ENCODE measurements around the gene PSG1.
"Not testable (repeated sequence)": the region's sequence is repeated elsewhere in the genome, so short reads cannot be mapped to it uniquely, and the experiment has no call there.

Gene PSG1

DNA sequence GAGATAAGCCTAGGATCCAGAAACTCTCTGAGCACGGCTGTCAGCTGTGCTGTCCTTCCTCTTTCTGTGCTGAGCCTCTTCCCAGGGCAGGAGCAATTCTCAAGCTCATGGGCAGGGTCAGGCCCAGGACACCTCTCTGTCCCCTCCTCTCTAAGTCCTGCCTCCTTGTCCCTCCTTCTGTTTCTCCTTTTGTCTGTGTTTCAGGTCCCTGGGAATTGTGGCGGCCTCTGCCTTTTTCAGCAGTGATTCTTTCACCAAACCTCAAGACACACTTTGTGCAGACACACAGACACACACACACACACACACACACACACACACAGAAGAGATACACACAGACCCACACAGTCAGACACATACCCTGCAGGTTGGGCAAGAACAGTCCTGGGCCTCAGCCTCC, at the start of gene PSG1:
TSS of gene PSG1 (minus strand) at position 101 of the 400 bp plus-strand sequence. CDS start 132 bp downstream, outside the sequence.
- DNase-seq: no peak

DNA sequence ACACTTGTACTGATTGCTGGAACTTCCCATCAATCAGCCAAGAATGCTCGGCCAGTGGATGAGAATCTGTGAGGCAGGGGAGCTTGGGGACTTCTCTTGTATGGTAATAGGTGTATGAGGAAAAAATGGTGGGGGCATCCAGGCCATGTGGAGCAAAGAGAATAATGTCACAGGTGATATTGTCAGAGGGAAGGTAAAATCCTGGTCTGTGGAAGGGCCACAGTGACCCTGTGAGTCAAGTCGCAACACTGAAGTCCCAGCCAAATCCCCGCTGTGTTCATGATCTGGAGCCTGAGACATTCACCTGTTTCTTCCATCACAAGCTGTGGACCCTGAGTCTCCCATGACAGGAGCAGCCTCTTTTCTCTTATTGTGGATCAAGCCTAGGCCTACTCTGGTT, 49.4 kb upstream of the PSG1 start:
- no peak for DNase-seq

DNA sequence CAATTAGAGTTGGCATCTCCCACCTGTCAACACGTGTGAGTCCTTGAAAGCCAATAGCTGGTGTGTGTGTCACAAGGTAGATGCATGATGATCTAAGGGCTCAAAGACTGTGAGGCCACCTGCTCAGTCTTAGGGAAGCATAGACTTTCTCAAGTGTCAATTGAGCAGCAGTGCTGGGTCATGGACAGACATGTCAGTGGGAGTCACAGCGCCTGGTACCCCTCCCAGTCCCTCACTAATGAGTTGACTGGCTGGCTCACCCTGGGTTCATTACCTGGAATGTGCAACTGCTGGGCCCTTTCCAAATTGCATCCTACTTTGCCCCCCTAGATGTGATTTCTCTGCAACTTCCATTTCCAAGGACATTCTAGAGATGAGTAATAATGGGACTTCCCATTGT, 47.3 kb upstream of the PSG1 start:
- no peak for DNase-seq

GRCh38 chr19:42923106-42923505, 43.6 kb upstream of the PSG1 start:
- DNase-seq: not testable (repeated sequence)

DNA sequence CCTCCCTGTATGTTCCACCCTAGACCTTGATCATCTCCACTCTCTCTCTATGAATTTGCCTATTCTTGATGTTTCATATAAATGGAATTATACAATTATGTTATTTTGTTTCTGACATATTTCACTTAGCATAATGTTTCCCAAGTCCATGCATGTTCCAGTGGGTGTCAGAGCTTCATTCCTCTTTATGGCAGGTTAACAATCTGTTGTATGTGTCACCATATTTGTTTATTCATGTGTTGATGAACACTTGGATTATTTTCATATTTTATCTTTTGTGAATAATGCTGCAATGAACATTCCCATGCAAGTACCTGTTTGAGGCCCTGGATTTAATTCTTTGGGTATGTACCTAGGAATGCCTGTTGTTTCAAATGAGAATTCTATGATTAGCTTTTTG, 41.5 kb upstream of the PSG1 start:
- not testable (repeated sequence) for DNase-seq

DNA sequence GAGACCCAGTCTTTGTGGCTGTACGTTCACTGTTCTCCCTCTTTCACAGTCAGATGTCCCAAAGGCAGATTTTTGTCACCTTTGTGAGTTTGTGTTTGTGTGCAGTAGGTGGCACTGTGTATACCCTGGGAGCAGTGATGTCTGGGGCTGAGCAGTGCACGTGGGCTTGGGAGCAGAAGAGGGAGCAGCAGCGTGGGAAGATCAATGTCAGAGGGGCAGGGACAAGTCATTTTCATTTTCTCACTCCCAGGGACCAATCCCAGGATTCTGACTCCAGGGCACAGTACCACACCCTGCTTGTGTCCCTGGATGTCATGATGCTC, 40.2 kb upstream of the PSG1 start:
- no peak for DNase-seq

- DNase-seq: not testable (repeated sequence)
Observed at GRCh38 chr19:42919070-42919756, 39.7 kb upstream of the PSG1 start.

DNA sequence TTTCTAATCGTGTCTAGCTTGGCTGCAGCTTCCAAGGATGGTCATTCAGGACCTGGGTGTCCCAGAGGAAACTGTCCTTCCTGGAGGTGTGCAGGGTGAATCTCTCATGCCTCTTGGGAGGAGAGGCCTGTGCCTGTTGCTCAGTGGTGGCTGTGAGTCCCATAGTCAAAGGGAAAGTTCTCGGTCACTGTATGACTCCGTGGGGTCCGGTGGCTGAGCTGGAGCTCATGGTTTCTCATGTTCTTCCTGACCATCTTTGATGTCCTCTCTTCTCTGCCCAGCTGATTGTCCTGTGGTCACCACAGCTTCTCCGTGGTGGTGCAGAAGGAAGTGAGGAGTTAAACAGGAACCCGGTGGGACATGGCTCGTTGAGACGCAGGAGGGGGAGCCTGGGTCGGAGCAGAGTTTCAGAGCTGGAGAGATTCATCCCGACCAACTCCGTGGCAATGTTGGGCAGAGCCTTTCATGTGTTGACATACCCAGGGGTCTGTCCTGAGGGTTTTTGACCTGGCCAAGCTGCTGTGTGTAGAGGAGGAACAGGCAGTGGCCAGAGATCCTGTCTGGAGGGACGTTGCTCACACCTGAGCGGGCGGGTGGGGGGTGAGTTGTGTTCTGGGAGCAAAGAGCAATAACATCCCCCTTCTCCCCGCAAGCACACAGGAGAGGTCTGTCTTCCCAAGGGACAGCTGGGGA, 39.0 kb upstream of the PSG1 start:
- not testable (repeated sequence) for DNase-seq

DNA sequence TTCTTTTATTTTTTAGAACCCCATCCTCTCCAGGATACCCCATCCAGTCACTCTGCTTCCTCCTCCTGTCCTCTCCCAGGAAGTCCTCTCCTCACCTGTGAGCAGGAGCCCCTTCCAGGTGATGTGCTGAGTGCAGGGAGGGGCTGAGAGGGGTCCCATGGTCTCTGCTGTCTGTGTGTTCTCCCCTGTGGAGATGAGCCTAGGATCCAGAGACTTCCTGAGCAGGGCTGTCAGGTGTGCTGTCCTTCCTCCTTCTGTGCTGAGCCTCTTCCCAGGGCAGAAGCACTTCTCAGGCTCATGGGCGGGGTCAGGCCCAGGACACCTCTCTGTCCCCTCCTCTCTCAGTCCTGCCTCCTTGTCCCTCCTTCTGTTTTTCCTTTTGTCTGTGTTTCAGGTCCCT, 38.1 kb upstream of the PSG1 start, which contains the start of gene PSG6:
TSS of gene PSG6 (minus strand) at position 261 of the 400 bp plus-strand sequence. CDS start at position 159, 102 bp downstream.
- DNase-seq: not testable (repeated sequence)

DNA sequence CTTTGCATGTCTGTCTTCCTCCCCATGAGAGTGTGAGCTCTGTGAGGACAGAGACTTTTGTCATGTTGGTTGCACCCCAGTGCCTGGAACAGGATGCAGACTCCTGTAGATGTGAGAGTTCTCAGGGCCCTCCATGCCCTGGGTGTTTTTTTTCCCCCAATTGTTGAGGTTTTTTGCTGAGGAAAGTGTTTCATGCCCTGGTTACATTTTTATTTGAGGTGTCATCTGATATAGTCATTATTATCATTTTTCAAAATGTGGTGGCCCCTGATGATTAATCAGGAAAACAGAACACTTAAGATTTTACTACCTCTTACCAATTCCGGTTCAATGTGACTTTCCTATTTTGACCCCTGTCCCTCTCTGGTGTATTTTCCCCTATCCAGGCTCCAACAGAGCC, 37.4 kb upstream of the PSG1 start:
- not testable (repeated sequence) for DNase-seq

GRCh38 chr19:42913516-42913915, 34.0 kb upstream of the PSG1 start:
- DNase-seq: not testable (repeated sequence)

- not testable (repeated sequence) for DNase-seq
Observed at GRCh38 chr19:42912941-42913340, 33.4 kb upstream of the PSG1 start.

DNA sequence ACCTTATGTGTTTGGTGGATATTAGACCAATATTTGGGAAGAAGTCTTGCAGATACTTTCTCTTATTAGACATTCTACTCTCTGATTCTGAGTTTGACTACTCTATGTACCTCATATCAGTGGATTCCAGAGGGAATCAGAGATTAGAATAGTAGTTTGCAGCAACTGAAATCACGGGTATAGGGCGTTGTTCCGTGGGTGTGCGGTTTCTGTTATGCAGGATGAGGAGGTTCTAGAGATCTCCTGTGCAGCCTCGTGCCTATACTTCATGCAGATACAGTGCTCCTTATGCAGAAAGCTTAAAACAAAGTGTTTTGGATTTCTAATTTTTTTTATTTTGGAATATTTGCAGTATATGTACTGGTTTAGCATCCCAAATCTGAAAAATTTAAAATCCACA, 32.2 kb upstream of the PSG1 start:
- not testable (repeated sequence) for DNase-seq

- not testable (repeated sequence) for DNase-seq
Observed at GRCh38 chr19:42906162-42906561, 26.6 kb upstream of the PSG1 start.

- not testable (repeated sequence) for DNase-seq
Observed at GRCh38 chr19:42900561-42900960, 21.0 kb upstream of the PSG1 start.

- not testable (repeated sequence) for DNase-seq
Observed at GRCh38 chr19:42899674-42900073, 20.2 kb upstream of the PSG1 start.

DNA sequence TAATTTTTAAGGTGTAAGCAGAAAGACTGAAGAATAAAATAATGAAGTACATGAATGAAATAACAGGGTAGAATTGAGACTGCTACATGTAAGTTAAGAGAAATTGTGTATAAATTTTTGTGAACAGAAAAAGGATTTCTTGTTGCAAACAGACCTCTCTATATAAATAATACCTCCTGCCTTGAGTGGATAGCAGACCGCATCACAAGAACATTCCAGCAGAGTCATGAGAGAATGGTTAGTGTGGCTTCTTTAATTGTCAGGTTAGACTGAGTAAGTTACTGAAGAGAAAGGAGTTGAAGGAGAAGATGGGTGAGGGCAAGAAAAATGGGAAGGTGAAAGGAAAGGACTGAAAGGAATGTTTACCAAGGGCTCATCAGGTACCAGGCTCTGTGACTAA, 19.6 kb upstream of the PSG1 start:
- DNase-seq: not testable (repeated sequence)

- DNase-seq: not testable (repeated sequence)
Observed at GRCh38 chr19:42898656-42899055, 19.1 kb upstream of the PSG1 start.

DNA sequence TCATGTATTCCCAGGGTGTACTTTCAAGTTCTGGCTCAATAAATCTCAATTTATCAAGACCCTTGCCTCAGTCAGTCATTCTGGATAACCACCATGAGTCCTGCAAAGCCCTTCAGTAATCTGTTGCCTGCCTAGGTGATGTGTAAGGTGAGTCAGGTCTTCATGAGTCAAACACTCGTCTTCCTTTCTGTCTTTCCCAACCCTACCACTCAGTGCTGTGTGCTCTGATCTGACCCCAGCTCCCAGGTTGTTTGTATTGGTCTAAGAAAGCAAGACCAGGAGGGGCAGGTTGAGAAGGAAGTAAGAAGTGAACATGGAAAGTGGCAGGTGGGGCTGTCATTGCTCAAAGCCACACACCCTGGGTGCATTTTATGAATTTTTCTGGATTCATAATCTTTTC, 18.2 kb upstream of the PSG1 start:
- DNase-seq: not testable (repeated sequence)

DNA sequence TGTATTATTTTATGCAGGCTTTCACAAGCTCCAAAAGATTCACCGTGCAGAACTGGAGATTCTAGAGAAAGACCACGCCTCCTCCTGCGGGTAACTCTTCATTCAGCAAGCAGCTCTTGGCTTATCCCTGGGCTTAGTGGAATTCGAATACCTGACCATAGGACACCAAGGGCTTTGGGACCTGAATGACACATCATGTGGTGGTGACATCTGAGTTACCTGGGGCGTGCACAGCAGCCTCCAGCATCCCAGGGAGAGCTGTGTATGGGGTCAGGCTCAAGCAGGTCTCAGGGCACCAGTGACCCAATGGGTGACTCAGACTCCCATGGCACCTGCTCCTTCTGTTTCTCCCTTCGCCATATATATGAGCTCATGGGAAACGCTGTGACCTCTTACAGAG, 10.9 kb upstream of the PSG1 start:
- DNase-seq: not testable (repeated sequence)

DNA sequence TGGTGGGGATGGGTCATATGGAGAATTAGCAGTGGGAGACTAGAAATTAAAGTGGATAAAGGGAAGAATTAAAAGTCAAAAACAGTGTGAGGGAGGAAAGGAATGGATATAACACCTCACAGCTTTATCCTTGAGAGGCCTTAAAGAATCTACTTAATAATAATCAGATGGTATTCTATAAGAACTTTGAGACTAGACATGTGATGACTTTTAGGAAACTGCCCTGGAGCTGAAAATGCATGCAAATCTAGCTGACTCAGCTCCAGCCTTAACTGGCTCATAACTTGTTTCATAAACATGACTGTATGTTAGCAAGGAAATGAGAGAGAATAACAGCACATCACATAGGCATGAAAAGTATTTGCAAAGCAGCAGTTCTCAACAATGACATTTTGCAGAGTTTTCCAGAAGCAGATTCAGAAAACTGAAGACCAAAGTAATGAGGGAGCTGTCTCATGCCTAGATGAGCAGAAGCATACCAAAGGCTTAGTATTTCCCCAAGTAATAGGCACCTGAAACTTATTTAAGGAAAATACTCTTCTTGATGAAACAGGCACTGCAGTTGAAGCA, 8.4 kb upstream of the PSG1 start:
- DNase-seq: not testable (repeated sequence)

DNA sequence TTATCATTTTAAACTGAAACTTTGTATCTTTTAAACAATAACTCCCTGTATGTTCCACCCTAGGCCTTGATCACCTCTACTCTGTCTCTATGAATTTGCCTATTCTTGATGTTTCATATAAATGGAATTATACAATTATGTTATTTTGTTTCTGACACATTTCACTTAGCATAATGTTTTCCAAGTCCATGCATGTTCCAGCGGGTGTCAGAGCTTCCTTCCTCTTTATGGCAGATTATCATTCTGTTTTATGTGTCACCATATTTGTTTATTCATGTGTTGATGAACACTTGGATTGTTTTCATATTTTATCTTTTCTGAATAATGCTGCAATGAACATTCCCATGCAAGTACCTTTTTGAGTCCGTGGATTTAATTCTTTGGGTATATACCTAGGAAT, 3.2 kb upstream of the PSG1 start:
- DNase-seq: not testable (repeated sequence)

DNA sequence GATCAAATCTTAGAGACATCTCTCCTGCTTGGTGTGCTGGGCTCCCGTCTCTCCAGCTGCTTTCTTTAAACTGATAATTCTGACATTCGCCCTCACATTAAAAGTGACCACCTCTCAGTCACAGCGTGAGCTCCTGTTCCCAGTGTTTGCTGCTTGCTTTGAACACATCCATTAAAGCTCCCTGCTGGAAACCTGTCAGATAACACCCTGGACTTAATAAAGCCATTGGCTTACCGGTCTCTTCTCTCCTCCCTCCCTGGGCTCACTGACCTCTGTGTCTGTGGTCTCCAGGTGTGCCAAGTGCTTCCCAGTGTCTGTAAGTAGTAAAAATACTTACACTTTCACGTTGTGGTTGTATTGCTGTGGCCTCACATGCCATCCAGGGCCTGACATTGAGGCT, 2.5 kb upstream of the PSG1 start:
- not testable (repeated sequence) for DNase-seq

GRCh38 chr19:42881279-42881678, 1.8 kb upstream of the PSG1 start:
- DNase-seq: not testable (repeated sequence)

Measured in left hindlimb (tissue), 1 donor.